Sigmoid colon (tissue), 3 donors: ENCODE data around the gene GNAS.

Source experiments
- CTCF ChIP-seq, 4 experiments: fragments of 450-650 bp in 3 of 4; fragments of 200-600 bp in 1 of 4; IDR thresholded peaks; one replicate each; pipeline ENCODE4 v1.5.1; 2016 to 2019; ENCODE audit warnings: antibody characterized with exemption in 4 of 4, mild to moderate bottlenecking in 3 of 4, moderate library complexity in 2 of 4
- POLR2A ChIP-seq, 2 donors: fragments of 450-650 bp; IDR thresholded peaks; one replicate each; pipeline ENCODE4 v1.6.1; 2016; ENCODE audit warnings: antibody characterized with exemption in 2 of 2, mild to moderate bottlenecking in 2 of 2, moderate library complexity in 2 of 2

GRCh38 chr20:58838174-58838573, 14.3 kb upstream of the GNAS start:
- TF ChIP-seq CTCF (IDR thresholded peaks at IDR 0.05) (no peak), POLR2A (IDR thresholded peaks at IDR 0.05) (no peak)
